HG03064 (cell line): Measurements from ENCODE around the gene RTP2.

Experiments
- ATAC-seq: cut with Tn5 transposase; IDR thresholded peaks from one replicate; pipeline ENCODE4 v1.9.1; 2021; ENCODE audit warnings: low read depth; ENCODE audit not compliant: unreplicated experiment

Gene RTP2

GRCh38 chr3:187677604-187678003 is 24.8 kb downstream of the RTP2 start:
- ATAC-seq, result no peak

- ATAC-seq, result no peak
These were observed 29.3 kb downstream of the RTP2 start for GRCh38 chr3:187673012-187673411.

- no peak for ATAC-seq
These were observed 32.5 kb downstream of the RTP2 start, which contains the start of gene SST for GRCh38 chr3:187669675-187670504. TSS of gene SST (minus strand) at chr3:187670394. CDS start at chr3:187670291, 103 bp downstream.

GRCh38 chr3:187667526-187667925 is 34.8 kb downstream of the RTP2 start:
- ATAC-seq, result no peak

DNA sequence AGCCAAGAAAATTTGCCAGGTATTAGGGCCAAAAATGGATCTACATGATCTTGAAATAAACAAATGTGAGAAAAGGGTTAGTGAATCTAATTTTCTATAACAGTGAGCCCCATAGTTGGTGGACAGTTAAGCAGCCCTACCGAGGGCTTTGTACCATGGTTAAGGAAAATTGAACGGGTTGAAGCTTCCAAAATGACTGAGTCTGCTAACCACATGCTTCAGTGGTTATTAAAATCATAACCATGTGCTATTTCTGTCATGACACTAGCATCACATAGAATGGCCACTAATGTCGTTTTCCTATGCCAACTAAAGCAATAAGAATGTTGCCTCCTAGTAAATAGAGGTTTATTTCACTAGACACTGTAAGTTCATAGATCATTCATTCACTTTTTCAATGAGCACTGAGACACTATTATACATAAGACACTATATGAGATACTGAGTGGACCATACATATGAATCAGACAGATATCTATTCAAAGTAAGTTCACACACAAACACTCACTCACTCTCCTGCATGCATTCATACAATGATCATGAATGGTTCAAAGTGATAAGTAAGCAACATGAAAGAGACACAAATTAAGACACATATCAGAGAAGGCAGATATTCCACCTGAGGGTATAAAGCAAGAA is 36.5 kb downstream of the RTP2 start:
- ATAC-seq, result no peak

DNA sequence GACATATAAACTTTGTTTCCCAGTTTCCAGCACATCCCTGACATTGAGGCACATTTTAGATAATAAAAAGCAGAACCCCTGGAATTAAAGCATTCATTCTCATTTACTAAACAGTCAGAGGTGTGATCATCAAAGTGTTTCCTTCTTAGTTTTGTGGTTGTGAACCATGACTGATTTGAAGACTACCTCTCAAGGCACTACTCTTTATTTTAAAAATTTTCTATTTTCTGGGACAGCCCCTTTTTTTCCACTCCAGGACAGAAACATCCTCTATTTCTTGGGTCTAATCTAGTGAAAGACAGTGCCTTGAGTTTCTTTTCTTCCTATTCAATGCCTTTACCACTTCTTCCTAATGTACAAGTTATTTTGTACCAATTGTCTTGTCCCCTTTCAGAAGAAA is 37.3 kb downstream of the RTP2 start:
- no peak for ATAC-seq

DNA sequence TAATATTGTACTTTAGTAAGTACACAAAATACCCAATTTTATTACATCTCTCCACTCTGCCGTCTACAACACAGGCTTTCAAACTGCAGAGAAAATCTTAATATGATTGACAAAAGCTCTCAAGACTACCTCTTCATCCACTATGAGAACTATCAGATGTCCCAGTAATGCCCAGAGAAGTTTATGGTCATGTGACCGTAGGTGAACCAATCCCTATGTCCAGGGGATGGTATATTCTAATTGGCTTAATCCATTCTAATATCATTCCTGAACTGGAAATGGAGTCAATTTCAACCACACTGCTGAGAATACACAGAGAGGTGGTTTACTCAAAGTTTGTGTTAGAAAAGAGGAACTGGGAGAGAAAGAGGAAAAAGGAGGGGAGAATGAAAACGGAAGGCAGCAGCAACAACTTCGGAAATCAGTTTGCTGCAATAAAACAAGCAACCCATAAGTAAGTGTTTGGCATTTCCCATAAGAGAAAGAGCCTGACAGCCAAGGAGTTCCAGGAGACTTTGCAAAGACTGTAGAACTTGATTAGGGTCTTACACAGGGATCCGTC is 39.4 kb downstream of the RTP2 start:
- ATAC-seq, result no peak

DNA sequence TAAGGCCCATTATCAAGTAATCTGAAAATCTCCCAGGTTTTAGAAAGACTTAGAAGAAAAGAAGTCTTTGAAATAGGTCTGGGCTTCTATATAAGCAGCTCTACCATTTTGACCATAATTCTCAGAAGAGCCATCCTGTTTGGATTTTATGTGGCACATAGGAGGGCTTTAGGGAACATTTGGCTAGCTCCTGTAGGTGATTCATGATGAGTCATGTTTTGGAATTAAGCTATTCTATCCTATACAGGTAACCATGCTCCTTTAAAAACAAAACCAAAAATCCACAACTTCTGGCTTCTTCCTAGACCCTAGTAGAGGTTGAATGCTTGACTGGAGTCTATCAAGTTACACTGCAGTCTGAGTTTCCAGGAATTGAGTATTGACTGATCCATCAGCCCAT is 41.1 kb downstream of the RTP2 start:
- no peak for ATAC-seq

GRCh38 chr3:187651282-187651681 is 51.1 kb downstream of the RTP2 start:
- no peak for ATAC-seq
